Activated CD4-positive, alpha-beta T cell treated with anti-CD3 and anti-CD28 coated beads, Interleukin-2, Interleukin-6, amounts not matched to agents 100 ng/mL and 50 ng/mL, durations not matched to agents 16 hours and 8 hours (primary cell): ENCODE results near the gene S1PR1.

Experiments
- DNase-seq: peaks from one replicate; pipeline ENCODE4 v3.0.0-alpha.2; 2020

The S1PR1 gene

DNA sequence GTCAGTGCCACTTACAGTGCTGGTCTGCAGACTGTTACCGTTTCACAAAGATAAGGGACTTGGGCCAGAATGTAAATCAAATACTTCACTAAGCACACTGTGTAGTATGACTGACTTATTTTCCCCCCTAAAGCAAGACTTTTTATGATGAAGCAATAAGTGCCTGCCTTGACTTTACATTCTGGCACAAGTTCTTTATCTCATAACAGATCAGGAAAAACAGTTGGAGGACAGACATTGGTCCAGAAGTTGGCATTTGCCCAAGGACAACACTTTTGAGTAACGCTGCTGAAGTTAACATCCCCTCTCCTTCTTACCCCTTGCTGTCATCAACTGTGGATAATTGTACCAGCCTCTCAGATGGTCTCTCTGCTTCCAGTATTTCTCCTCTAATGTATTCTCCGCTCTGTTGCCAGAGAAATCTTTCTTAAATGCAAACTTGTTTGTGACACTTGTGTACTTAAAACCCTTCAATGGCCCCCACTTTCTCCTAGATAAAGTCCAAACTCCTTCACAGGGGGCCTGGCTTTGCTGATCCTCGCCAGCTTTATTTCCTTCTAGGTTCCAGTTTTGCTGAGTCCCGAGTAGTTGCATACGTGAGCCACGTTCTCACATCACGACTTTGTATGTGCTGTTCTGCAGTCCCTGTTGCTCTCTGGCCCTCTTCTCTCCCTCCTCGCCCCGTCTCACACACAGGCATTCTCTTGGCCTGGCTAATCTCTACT lies 45.7 kb downstream of the S1PR1 start:
- DNase-seq = no peak

DNA sequence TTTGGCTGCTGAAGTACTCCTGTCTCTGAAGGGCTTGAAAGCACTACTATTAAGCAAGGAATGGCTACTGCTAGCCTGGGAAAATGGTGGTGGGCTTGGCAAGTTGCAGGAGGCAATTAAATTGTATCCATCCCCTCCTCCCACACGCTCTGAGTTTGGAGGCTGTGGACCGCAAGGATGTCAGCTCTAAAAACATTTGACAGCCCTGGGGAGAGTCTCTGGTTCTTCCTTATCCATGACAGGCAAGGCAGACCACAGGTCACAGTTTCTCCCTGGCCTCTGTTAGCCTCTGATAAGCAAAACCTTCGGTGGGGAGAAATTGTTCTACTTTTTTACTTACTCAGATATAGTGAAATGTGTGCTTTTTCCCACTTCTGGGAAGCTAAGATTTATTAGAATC lies 46.6 kb downstream of the S1PR1 start:
- DNase-seq = no peak

DNA sequence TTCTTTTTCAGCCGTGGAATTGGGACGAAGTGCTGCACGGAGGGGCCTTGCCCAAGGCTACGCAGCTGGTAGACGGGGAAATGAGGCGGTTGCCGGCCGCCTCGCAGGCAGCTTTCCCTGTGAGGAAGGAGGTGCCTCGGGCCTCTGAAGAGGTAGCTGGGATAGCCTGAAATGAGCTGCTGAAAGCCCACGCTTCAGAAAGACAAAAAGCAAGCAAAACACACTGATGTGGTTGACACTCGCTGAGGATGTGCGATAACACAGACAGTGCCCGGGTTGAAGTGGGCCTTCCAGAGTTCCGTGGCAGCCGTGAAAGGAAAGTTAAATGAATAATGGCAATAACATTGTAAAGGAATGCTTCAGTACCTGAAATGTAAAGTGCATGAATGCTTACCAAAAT lies 47.2 kb downstream of the S1PR1 start:
- DNase-seq = peak; percentile 48

DNA sequence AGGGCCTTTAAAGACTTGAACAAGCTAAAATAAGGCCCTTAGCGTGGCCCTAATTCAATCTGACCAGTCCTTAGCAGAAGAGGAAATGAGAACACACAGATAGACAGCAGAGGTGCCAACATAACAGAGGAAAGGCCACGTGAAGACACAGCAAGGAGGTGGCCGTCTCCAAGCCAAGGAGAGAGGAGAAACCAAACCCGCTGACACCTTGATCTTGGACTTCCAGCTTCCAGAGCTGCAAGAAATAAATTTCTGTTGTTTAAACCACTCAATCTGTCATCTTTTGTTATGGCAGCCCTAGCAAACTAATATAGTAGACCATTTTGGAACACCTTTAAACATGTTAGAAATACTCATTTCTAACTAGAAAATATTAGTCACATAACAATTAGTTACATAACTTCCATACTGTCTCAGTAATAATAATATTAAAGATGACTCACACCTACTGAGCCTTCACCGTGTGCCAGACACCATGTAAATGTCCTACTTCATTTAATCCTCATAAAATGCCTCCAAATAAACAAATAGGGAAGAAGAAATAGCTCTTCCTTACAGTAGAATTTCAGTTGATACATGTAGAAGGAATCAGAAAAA lies 47.9 kb downstream of the S1PR1 start:
- no peak for DNase-seq

DNA sequence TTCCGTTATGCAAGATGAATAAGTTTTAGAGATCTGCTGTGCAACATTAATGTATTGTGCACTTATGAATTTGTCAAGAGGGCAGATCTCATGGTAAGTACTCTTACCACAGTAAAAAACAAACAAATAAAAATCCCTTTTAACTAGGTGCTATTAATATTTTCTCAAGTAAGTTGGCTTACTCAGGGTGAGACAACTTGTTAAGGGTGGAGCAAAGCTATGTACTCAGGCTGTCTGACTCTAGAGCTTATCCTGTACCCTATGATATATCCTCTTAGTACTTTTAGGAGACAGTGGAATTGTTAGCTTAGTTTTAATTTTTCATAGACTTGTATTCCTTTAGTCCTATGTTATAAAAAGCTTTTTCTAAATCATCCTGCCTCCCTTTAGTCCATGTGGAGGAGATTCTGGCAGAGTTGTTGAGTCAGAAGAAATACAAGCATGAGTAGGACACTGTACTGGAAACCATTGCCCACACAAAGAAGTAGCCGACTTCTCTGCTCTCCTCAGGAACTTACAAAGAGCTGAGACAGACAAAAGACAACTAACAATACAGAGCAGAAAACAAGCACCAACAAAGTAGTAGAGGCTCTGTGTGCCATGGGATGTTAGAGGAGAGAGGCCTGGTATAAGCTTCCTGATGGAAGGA lies 49.2 kb downstream of the S1PR1 start:
- no peak for DNase-seq

DNA sequence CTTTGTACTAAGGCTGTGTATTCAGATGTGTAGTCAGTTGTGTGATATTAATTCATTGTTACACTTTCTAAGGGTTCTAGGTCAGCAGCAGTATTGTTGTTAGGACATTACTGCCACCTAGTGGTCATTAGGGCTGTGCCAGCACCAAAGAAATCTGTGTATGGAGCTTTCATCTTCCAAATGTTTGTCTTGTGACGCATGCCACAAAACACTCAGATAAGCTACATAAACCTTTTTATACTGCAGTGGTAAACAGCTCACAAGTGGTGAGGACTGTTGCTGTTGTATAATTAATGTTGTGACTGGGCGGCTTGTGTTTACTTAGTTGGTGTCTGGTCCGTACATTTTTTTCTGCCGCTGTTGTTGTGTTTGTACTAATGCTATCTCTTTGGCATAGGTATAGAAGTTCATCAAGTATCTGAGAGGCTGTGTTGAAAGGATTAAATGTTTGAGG lies 51.7 kb downstream of the S1PR1 start:
- DNase-seq = peak; percentile 85

DNA sequence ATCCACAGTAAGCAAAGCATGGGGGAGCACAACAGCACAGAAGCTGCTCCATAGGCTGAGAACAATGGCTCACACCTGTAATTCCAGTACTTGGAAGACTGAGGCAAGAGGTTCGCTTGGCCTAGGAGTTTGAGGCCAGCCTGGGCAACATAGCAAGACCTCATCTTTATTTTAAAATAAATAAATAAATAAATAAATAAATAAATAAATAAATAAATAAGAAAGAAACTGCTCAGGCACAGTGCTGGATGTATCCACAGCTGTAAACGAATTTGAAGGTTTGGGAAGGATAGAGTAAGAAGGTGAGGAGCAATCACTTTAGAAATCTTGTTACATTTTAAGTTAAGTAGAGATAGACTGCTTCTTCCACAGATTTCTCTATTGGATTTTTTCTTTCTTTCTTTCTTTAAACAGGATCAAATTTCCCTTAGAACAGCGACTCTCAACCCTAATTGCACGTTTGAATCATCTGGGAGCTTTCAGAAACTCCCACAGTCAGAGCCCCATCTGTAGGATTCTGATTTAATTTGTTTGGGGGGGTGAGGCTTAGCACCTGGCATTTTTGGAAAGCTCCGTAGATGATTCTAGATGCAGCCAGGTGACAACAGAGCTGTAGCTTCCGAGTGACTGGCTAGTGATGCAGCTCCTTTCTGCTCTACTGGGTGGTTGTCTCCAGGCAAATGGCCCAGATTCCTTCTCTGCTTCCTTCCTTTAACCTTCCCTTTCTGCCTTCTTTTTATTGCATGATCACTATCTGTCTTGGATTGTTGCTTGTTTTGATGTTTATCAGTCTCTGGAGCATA lies 53.5 kb downstream of the S1PR1 start:
- DNase-seq = no peak
